Activated naive CD8-positive, alpha-beta T cell treated with anti-CD3 and anti-CD28 coated beads, Interleukin-2, amount 50 U/mL, for 24 hours (primary cell): ENCODE data around the gene FMO3.

ENCODE experiments used
- ATAC-seq: fragments of 150-1000 bp; cut with Tn5 transposase; one replicate; pipeline ENCODE4 v1.10.0; 2021
- DNase-seq: peaks from one replicate; pipeline ENCODE4 v3.0.0; 2021
- H3K27ac Mint-ChIP-seq: one replicate; pipeline ENCODE4 v1.8.0; 2021; ENCODE audit warnings: mild to moderate bottlenecking, mixed read lengths
- H3K27me3 Mint-ChIP-seq: one replicate; pipeline ENCODE4 v1.8.0; 2021; ENCODE audit warnings: mixed read lengths
- H3K36me3 Mint-ChIP-seq: one replicate; pipeline ENCODE4 v1.8.0; 2021; ENCODE audit warnings: low read depth, mixed read lengths
- H3K4me1 Mint-ChIP-seq: one replicate; pipeline ENCODE4 v1.8.0; 2021; ENCODE audit warnings: mixed read lengths
- H3K4me3 Mint-ChIP-seq: one replicate; pipeline ENCODE4 v1.8.0; 2021; ENCODE audit warnings: mild to moderate bottlenecking, moderate library complexity, mixed read lengths
- H3K9me3 Mint-ChIP-seq: one replicate; pipeline ENCODE4 v1.8.0; 2021; ENCODE audit warnings: mixed read lengths

The FMO3 gene

DNA sequence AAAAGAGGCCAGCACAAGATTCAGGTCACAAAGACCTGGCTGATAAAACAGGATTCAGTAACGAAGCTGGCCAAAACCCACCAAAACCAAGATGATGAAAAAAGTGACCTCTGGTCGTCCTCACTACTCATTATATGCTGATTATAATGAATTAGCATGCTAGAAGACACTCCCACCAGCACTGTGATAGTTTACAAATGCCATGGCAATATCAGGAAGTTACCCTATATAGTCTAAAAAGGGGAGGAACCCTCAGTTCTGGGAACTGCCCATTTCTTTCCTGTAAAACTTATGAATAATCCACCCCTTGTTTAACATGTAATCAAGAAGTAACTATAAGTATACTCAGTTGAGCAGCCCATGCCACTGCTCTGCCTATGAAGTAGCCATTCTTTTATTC, 68.4 kb downstream of the FMO3 start:
- ATAC-seq, result no peak
- peaks cover 10% of the 10 kb centered on the region for H3K27me3 Mint-ChIP-seq

DNA sequence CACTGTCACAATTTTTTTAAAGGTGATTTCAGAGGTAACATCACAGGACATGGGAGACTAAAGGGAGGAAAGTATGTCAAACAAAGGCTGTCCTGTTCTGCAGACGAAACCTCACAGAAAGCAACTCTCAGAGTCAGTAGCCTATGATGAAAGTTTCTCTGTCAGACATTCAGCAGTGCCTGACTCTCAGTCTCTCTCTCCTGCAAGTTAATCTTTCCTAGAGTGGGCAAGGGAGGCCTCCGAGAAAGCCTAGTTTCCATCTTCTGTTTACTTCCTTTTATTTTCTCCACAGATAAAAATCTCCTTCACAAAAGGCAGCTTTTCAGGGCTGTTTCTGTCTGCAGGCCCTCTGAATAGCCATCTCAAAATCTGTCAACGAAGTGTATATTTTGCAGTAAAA, 69.5 kb downstream of the FMO3 start:
- Mint-ChIP-seq H3K27ac (no peak overlapping the region), H3K27me3 (peaks cover 7% of the 10 kb centered on the region), H3K4me3 (no peak overlapping the region), H3K9me3 (no peaks in the 10 kb centered on the region), H3K36me3 (no peaks in the 10 kb centered on the region), H3K4me1 (no peaks in the 10 kb centered on the region)
- no peak for ATAC-seq
- no peak for DNase-seq

More for the DNA sequence above, 68.4 kb downstream of the FMO3 start:
- no peak overlapping the region for H3K27ac Mint-ChIP-seq
- H3K4me3 Mint-ChIP-seq, result no peak overlapping the region
- H3K4me1 Mint-ChIP-seq, result no peaks in the 10 kb centered on the region
- no peak for DNase-seq
- no peaks in the 10 kb centered on the region for H3K9me3 Mint-ChIP-seq
- no peaks in the 10 kb centered on the region for H3K36me3 Mint-ChIP-seq

DNA sequence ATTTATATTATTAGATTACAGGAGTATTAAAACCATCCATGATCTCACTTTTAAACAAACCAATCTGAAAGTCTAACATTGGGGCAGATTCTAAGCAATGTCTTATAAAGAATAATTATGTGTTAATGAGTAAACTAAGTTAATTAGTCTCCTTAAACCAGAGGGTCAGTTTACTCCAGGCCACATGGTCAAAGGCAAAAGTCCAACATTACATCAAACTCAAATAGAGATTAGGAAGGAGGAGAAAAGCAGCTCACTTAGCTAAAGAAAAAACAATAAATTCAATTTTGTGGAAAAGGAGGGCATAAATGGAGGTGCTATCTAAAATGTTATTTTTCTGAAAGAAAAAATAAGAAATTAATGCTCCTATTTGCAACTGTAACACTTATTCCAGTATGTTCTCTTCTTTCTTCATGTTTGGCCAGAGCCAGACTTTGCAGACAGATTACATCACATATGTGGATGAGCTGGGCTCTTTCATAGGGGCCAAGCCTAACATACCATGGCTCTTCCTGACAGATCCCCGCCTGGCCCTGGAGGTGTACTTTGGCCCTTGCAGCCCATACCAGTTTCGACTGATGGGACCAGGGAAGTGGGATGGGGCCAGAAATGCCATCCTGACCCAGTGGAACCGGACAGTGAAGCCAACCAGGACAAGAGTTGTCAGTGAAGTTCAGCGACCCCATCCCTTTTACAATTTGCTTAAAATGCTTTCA, 70.1 kb downstream of the FMO3 start:
- H3K9me3 Mint-ChIP-seq, result no peaks in the 10 kb centered on the region
- ATAC-seq (no peak), DNase-seq (no peak)
- no peaks in the 10 kb centered on the region for H3K4me1 Mint-ChIP-seq
- no peaks in the 10 kb centered on the region for H3K36me3 Mint-ChIP-seq
- H3K4me3 Mint-ChIP-seq, result no peak overlapping the region
- H3K27me3 Mint-ChIP-seq, result peaks cover 7% of the 10 kb centered on the region
- no peak overlapping the region for H3K27ac Mint-ChIP-seq

DNA sequence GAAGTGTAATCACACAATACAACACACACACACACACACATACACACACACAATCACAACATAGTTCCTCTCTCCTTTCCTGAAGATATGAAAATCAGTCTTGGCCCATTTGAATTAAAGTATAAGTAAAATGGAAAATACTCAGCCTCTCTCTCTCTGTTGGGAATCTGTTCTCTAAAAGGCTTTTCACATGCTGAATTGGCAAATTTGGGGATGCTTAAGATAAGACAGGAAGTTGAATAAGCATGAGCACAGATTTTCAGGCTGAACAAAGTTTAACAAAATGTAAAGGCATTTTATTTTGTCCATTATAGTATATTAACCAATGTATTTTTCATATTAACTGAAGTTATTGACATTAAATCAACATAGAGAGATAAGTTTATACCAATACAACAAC, 70.7 kb downstream of the FMO3 start:
- Mint-ChIP-seq H3K4me3 (no peak overlapping the region), H3K9me3 (no peaks in the 10 kb centered on the region), H3K27ac (no peak overlapping the region), H3K4me1 (no peaks in the 10 kb centered on the region), H3K27me3 (peaks cover 7% of the 10 kb centered on the region), H3K36me3 (no peaks in the 10 kb centered on the region)
- ATAC-seq, result no peak
- DNase-seq, result no peak

DNA sequence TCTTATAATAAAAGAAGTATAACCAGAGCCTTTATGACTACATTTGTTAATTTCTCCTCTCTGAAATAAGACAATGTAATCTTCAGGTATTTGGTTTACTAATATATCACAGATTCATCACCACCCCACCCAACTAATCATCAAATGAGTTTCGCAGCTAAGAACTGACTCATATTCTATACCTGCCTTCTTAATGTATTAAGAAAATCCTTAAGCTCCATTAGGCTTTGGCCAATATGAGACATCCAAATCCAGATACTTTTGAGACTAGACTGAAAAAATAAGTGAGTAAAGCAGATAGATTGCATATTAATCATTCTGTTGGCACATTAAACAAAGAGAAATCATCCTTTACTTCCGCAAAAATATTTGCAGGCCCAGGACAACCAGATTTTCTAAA, 75.7 kb downstream of the FMO3 start:
- Mint-ChIP-seq H3K4me1 (no peaks in the 10 kb centered on the region), H3K27me3 (peaks cover 9% of the 10 kb centered on the region), H3K36me3 (no peaks in the 10 kb centered on the region), H3K4me3 (no peak overlapping the region), H3K27ac (no peak overlapping the region), H3K9me3 (no peaks in the 10 kb centered on the region)
- no peak for ATAC-seq
- no peak for DNase-seq
